ENCODE data around the gene CCDC106.

Gene CCDC106

DNA sequence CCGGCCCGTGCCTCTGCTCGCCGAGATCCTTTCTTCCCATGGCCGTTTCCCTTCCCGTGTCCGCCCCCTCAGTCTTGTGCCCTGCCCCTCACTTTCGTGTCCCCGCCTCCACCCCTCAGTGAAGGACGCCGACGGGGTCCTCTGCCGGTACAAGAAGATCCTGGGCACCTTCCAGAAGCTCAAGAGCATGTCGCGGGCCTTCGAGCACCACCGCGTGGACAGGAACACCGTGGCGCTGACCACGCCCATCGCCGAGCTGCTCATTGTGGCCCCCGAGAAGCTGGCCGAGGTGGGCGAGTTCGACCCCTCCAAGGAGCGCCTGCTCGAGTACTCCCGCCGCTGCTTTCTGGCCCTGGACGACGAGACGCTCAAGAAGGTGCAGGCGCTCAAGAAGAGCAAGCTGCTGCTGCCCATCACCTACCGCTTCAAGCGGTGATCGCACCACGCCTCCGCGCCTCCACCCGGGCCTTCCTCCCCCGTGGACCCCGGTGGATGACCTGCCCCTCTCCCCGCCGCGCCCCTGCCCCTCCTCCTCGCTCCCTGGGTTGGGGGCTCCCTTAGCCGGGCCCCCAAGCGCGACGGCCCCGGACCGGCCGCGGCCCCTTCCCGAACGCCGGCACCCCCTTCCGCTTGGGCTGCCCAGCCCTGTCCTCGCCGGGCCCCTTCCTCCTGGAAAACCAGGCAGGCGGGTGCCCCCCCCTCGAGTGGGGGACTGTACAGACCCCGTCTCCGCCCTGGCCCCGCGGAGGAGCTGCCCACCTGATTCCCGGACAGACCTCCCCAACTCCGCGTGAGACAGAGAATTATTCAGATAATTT is 4.5 kb downstream of the CCDC106 start:
- no peak for DNase-seq

DNA sequence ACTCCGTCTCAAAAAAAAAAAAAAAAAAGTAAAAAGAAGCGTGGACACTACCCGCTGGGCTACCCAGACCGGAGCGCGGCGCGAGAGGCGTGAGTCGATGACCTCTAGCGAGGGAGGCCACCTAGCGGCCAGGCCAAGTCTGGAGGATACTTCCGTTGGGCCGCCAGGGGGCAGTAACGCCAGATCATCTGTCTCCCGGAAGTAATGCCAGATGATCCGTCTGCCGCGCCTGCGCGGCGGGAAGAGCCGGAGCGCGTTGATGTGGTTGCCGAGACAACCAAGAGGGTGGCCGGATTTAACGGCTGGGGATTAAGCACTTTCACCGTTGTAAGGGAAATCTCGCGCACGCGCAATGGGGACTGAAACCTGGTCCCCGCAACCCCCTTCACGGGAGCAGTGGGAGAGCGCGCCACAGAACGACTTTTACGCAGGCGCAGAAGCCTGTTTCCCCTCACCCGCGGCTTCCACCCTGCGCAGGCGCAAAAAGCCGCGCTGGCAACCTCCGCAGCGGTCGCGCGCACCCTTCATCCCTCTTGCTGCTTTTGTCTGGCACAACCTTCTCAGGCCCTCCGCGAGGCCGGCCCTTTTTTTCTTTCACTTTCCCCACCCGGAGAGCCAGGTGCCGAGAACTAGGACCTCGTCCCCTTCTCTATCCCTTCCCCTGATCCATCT is 5.8 kb downstream of the CCDC106 start:
- DNase-seq = peak; percentile 98

DNA sequence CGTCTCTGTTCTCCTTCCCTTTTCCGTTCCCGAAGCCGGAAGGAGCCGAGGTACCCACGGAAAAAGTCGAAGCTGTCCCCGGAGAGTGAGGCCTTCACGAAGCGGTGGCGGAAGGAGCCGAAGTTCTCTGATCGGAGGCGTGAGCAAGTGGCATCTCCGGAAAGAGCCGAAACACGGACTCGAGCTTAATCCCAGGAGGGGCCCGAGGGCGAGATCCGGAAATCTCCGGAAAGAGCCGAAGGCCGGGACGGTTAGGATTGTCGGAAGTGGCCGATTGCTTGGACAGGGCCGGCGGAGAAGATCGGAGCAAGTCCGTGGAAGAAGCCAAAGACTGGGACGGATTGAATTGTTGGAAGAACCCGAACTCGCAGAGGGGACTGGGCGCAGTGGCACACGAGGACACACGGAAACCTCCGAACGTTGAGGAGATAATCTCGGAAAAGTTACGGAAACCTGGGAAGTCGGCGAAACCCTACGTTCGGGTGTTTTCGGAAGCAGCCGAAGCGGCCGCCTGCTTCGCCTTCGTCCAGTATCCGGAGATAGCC is 6.4 kb downstream of the CCDC106 start:
- peak; percentile 99 for DNase-seq

DNA sequence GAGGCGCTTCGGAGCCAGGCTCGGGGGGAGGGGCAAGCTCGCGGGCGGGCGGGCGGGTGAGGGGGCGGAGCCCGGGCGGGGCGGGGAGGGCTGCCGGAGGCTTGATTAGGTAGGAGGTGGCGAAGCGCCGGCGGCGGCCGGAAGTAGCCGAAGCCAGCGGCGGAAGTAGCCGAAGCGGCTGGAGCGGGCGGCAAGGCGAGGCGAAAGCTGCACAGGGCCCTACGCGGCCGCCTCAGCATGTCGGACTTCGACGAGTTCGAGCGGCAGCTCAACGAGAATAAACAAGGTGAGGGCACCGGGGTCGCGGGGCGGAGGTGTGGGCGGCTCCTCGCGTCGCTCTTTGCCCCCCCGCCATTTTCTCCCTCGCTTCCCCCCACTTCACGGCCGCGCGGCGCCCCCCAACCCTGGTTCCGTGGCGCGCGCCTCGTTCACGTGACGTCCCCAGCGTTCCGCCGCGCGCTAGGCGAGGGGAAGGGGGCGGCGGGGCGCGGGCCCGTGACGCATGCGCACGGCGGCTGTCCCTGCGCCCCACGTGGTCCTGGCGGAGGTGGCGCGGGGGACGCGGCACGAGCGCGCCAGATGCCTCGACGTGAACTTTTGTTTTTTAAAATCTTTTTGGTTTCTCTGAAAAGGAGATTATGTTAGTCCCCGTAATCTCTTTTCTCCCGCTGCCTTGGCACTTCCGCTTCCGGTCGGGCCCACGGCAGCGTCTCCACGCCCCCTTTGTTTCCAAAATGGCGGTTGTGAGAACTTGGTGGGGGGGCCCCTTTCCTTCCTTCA is 7.0 kb downstream of the CCDC106 start, which contains the start of gene U2AF2:
U2AF2 (plus strand) TSS at position 168 of the 780 bp plus-strand sequence; CDS start at position 238, 70 bp downstream.
- DNase-seq = peak; percentile 97

DNA sequence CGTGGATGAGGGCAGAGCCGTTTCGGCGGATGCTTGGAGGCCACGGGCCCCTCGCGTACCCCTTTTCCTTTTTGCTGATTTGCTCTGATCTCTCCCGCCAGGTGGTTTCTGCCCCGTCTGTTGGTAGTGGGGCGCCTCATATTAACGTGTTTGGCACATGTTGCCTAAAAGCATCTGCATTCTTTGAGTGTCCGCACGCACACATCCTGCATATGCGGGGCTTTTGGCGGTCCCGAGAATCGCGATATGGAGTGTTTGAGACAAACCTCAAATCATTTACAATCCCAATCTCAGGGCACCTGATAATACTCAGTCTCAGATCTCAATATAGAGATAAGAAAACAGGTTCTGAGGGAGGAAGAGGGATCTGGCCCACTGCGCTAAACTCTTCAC is 7.6 kb downstream of the CCDC106 start:
- no peak for DNase-seq

DNA sequence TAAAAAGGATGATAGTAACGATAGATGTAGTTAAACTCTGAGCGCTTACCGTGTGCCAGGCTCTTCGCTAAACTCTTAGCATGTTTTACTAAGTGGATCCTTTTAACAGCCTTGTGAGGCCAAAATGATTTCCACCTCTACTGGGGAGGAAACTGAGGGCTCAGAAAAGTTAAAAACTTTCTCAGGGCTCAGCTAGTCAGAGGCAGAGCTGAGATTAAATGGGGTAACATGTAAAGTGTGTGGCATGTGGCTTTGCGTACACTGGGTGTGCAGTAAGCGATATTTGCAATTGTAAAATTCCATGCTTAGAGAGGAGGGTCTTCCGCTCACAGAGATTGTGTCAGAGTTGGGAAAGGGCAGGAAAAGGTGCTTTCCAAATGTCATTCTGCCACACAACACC is 8.5 kb downstream of the CCDC106 start:
- DNase-seq = no peak

DNA sequence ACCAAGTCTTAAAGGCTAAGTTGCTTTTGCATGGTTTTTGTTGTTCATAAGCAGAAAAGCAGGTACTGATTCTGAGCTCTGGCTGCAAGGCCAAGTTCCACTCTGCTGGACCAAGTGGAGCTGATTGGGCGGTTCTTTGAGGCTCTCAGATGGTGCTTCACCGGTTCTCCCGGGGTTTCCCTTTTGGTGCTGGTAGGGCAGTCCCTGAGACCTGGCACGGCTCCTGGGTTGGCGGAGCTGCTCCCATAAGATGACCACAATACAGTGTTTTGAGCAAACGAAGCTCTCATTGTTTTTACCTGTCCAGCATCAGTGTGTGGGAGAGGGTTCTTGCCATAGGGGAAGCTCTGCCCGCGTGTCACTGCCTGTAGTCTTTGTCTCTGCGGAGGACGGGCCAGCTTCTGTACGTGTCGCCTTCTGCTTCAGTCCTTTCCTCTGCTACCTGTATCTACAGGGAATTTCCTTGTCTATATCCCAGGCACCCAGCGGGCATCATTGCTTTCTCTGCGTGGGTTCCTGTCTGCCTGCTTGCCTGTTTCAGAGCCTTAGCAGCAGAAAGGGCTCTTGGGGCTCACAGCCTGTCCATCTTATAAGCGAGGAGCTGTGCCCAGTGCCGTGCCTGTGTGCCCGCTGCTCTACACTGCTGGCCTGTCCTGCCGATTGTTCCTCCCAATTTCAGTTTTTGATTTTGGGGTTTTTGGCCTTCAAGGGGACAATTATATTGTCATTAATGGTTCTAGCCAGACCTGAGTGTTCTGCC is 9.2 kb downstream of the CCDC106 start:
- DNase-seq = peak in 1 of 2 experiments; percentile 37

DNA sequence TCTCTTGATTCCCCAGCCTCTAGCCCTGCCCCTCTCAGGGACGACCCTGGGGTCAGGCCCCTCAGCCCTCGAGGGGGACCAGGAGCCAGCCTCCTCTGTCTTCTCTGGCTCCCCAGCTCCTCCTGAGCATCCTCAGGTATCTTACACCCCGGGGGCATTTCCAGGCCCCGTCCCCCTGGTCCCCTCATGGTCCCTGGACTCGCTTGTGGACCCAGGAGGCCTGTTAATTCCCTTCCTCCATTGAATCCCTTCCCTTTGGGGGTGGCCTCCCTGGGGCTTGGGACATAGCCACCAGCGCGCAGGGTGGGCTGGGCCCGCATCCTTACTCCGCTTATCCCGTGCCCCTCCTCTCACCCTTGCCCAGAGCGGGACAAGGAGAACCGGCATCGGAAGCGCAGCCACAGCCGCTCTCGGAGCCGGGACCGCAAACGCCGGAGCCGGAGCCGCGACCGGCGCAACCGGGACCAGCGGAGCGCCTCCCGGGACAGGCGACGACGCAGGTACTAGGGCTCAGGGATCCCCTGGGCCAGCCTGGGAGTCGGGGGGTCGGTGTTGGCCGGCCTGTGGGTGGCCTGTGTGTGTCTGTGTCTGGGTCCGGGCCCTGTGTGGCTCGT is 10.9 kb downstream of the CCDC106 start:
- DNase-seq = no peak

DNA sequence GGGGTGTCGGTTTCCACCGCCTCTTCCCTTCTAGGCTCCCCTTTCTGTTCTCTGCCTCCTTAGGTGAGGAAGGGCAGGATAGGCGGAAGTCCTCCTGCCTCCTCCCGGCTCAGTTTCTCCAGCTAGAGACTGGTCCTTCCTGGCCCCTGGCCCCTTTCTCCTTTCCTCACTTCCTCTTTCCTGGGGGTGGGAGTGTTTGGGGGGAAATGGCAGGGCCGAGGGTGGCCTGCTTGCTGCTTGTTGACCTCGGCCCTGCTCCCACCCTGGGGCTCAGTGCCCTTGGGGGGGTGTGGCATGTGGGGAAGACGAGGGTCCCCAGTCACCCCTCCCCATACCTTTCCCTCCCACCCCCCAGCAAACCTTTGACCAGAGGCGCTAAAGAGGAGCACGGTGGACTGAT is 11.8 kb downstream of the CCDC106 start:
- DNase-seq = no peak

DNA sequence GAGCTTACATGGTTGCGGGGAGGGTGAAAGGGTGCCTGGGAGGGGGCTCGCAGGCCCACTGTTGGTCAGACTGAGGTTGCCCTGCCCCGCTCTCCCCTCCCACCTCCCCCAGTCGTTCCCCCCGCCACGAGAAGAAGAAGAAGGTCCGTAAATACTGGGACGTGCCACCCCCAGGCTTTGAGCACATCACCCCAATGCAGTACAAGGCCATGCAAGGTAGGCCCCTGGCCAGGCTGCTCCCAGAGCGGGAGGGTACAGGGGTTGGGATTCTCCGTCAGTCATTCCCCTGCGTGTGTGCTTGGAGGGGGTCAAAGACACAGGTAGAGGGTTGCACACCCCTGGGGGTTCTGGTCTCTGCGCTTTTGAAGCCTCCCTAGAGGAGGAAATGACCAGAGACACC is 12.4 kb downstream of the CCDC106 start:
- no peak for DNase-seq

DNA sequence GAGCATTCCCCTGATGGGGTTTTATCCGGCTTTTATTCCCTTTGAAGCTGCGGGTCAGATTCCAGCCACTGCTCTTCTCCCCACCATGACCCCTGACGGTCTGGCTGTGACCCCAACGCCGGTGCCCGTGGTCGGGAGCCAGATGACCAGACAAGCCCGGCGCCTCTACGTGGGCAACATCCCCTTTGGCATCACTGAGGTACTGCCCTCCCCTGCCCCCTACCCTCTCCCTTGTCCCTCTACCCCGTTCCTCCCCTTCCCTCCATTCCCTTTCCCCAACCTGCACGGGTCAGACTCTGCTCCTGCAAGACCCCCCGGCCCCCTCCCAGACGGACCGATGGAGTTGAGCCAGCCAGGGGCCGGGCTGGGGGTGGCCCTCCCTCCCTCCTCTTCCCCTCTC is 13.0 kb downstream of the CCDC106 start:
- no peak for DNase-seq

DNA sequence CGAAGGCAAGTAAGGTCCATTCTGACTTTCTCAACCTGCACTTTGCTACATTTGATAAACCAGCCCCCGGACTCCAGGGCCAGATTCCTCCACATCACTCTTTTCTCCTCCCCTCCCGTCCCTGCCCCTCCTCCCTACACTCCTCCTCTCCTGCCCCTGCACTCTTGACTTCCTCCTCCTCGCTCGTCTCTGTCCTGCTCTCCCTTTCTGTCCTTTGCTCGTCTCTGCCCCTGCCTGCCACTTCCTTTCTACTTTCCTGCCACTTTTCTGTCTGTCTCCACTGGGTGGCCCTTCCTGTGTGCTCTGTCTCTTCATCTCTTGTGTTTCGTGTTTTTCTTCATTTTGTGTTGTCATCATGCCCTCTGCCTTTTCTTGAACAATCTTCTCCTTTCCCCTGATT is 13.8 kb downstream of the CCDC106 start:
- DNase-seq = no peak

DNA sequence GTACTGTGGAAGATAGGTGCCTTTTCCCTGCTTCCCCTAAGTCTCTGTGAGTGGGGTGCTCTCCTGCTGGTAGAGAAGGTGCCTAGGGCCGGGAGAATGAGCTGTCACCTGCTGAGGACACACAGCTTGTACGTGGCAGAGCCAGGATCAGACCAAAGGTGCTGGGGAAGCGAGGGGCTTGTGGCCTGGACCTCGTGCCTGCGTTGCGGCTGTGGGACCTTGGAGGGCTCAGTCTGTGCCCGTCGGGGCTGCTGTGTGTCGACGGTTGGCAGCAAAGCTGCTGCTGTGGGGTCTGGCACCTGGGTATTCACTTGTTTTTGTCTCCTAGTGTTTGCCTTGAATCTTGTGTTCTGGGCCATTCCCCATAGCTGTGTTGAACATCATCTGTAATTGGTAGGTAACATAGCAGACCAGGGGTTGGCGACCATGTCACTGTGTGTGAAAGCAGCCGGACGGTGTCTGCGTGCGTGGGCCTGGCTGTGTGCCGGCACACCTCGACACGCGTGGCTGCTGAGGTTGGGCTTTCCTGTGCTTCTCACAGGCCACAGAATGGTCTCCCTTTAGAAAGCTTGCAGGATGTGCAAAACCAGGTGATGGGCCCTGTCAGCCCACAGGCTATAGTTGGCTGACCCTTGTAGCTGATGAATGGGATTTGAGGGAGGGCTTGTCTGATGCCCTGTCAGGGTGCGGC is 16.0 kb downstream of the CCDC106 start:
- DNase-seq = no peak

DNA sequence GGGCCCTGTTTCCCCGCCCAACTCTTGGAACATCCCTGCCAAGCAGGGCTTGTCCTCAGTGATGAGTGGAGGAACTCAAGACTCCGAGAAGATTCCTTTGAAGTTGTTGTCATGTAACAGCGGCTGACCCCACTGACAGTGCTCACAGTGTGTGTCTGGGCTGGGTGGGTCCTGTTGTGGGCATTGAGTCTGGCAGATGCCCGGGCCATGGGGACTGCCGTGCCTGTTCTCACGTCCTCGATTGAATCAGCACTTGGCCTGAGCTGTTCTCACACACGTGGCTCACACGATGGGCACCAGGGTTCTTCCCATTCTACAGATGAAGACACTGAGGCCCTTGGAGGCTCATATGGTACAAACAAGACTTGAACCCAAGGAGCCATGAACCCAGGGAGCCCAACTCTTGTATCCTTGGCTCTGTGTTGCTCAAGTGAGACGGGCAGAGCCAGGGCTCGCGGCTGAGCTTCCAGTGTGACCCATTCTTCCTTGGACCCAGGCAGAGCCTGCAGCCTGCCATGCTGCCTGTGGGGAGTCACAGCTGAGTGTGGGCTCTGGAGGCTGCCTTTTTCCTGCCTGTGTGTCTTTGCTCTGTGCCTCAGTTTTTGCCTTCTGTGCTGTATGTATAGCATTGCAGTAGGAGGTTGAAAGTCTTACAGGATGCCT is 18.5 kb downstream of the CCDC106 start:
- DNase-seq = no peak

DNA sequence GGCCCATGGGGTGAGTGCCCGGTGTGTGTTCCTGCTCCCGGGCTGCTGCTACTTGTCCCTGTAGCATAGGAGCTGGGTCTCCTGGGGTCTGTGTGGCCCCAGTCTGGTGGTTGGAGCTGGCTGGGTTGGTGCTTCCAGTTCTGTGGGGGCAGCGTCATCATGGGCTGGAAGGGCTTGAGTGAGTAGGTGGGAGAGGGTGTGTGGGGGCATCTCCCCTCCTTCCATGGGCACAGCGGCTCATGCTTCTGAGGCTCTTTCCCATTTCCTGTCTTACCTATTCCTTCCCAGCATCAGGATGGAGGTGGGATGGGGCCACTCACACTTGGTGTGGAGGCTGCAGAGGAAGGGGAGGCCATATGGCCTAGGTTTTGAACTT is 19.0 kb downstream of the CCDC106 start:
- no peak for DNase-seq

DNA sequence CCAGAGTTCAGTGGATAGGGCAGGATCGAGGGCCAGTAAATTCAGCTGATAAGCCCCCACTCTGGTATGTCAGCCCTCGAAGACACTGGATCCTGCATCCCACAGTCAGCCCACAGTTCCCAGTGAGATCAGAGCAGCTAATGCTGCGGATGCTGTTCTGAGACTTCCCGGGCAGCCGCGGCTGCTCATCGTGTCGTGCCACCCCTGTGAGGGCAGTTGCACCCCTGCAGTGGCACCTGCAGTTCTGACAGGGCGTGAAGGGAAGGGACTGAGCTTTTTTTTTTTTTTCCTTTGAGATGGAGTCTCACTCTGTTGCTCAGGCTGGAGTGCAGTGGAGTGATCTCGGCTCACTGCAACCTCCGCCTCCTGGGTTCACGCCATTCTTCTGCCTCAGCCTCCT is 19.5 kb downstream of the CCDC106 start:
- DNase-seq = peak in 1 of 2 experiments; percentile 16

DNA sequence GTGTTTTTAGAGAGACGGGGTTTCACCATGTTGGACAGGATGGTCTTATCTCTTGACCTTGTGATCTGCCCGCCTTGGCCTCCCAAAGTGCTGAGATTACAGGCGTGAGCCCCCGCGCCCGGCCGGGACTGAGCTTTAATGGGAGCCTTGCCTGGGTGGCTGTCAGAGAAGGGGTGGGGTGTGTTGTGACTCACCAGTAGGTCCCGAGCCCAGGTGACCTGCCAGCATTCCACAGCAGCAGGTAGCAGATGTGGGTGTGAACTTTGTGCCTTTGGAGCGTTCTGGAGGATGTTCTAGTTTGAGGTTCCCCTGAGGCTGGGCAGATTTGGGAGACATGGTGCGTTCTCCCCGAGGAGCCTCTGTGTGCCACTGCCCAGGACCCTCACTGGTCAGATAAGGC is 19.9 kb downstream of the CCDC106 start:
- DNase-seq = peak in 1 of 2 experiments; percentile 21

DNA sequence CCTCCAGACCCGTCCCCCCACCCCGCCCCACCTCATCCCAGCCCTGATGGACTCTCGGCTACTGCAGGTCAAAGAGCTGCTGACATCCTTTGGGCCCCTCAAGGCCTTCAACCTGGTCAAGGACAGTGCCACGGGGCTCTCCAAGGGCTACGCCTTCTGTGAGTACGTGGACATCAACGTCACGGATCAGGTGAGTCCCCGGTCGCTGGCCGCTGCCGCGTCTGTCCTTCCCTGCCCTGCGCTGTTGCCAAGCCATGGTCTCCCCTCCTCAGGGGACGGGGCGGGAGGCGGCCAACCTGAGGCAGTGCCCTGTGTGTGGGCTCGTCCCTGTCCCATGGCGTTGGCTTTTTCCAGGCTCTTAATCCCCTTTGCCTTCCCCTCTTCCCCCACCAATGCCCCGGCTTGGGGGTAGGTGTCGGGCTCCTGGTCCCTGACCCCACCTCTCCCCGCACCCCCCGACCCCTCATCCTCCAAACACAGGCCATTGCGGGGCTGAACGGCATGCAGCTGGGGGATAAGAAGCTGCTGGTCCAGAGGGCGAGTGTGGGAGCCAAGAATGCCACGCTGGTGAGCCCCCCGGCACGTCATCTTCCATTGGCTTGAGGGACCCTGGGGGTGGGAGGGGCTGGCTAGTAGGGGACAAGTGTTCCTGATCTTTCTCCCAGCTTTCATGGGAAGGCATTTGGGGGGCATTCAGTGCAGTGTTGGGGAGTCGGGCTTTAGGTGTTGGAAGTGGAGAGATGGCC is 20.8 kb downstream of the CCDC106 start:
- no peak for DNase-seq

DNA sequence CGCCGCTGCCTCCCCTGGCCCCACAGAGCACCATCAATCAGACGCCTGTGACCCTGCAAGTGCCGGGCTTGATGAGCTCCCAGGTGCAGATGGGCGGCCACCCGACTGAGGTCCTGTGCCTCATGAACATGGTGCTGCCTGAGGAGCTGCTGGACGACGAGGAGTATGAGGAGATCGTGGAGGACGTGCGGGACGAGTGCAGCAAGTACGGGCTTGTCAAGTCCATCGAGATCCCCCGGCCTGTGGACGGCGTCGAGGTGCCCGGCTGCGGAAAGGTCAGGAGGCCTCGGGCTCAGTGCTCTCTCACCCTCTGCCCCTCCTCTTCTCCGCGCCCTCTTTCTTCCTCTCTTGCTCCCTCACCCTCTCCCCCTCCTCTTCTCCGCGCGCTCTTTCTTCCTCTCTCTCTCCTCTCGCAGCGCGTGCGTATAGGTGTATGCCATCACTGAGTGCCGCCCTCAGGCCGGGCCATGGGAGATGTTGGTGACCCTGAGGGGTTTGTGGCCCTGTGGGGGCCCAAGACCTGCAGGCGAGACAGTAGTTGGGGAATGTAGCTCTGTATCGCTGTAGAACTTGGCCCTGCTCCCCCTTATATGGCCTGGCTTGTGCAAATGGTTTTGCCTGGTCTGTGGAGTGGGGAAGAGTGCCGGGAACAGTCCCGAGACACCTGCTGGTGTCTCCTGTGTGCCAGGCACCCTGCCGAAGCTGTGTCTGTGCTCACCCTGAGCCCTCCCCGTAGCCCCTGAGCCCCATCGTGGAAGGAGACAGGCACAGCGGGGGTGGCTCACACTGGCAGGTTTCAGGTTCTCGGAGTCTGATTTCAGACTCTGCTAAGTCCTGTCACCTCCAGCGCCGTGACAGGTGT is 21.6 kb downstream of the CCDC106 start:
- DNase-seq = peak in 1 of 2 experiments; percentile 18

Data from activated T-cell treated with anti-CD3 and anti-CD28 coated beads, Interleukin-2, amount 50 U/mL, for 48 hours (primary cell).